ENCODE results near the gene RFFL. TPM values are rescaled to one million over a fixed set of nuclear protein-coding genes. Genes with fewer than 3 reads are reported as not detected.
"Not testable (repeated sequence)": the region's sequence is repeated elsewhere in the genome, so short reads cannot be mapped to it uniquely, and the experiment has no call there.

Gene RFFL
- total RNA-seq, 1 experiment from 2014 or later, result 23.7 TPM

DNA sequence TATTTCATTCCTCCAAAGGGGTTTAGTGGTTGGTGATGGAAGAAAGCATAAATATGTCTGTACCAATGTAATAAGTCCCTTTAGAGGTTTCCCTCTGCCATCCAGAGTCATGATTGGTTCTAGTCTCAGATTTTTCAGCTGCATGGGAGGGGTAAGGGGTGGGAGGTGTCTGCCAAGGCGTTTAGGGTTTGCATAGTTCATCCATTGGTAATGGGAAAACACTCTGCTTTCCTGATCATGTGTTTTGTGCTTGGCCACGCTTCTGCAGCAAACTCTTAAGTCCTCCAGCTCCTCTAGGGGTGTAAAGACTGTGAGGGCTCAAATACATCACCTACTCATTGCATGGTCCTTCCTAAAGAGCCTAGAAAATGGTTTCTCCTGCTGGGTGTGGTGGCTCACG is 53.4 kb downstream of the RFFL start:
- no peak for DNase-seq (ENCODE audit: low read depth)

DNA sequence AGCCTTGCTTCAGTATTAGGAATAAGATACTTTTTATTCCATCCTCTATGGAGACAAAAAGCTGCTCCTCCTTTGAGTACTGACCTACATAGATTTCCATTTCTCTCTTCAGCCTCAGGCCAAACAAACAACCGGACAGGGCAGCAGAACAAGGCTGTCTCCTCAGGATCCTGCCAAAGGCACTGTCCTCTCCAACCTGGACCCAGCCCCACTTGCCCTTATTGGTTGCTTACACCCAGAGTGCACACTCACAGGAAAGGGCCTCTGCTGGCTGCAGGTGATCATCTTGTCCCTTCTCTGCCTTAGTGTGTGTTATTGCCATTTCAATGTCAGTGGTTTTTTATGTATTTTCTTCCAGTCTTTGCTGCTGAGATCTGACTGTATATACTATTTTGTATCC is 56.5 kb downstream of the RFFL start:
- DNase-seq (ENCODE audit: low read depth), result no peak

GRCh38 chr17:35006345-35006744 is 57.2 kb downstream of the RFFL start:
- DNase-seq (ENCODE audit: low read depth), result no peak

GRCh38 chr17:35003778-35004177 is 59.7 kb downstream of the RFFL start:
- no peak for DNase-seq (ENCODE audit: low read depth)

- peak; percentile 36 for DNase-seq (ENCODE audit: low read depth)
Observed at GRCh38 chr17:35002876-35003551, 60.5 kb downstream of the RFFL start.

- no peak for DNase-seq (ENCODE audit: low read depth)
Observed at GRCh38 chr17:35001549-35001948, 62.0 kb downstream of the RFFL start.

- not testable (repeated sequence) for DNase-seq (ENCODE audit: low read depth)
Observed at GRCh38 chr17:35000965-35001364, 62.5 kb downstream of the RFFL start.

DNA sequence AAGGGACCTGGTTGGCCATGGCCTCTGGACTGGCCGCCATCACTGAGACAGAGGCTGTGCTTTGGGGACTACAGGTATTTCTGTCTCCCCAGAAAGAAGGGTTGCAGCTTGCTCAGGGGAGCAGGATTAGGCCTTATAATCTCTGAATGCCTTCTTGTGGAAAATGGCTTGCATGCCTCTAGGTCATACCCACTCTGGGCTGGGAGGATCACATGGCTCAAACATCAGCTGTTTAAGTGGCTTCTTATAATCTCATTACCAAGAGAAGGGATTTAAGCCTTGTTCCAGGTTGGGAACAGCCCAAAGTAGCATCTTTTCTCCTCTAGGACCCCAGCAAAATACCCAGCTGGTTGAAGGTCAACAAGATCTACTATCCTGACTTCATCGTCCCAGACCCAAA is 64.1 kb downstream of the RFFL start:
- no peak for DNase-seq (ENCODE audit: low read depth)

- peak; percentile 73 for DNase-seq (ENCODE audit: low read depth)
Observed at GRCh38 chr17:34998205-34998604, 65.3 kb downstream of the RFFL start.

- DNase-seq (ENCODE audit: low read depth), result no peak
Observed at GRCh38 chr17:34997355-34997862, 66.1 kb downstream of the RFFL start.

- no peak for DNase-seq (ENCODE audit: low read depth)
Observed at GRCh38 chr17:34996422-34997285, 66.9 kb downstream of the RFFL start.

- DNase-seq (ENCODE audit: low read depth), result no peak
Observed at GRCh38 chr17:34993031-34993430, 70.5 kb downstream of the RFFL start.

- DNase-seq (ENCODE audit: low read depth), result no peak
Observed at GRCh38 chr17:34991606-34992005, 71.9 kb downstream of the RFFL start.

GRCh38 chr17:34990921-34991365 is 72.6 kb downstream of the RFFL start:
- DNase-seq (ENCODE audit: low read depth), result no peak

DNA sequence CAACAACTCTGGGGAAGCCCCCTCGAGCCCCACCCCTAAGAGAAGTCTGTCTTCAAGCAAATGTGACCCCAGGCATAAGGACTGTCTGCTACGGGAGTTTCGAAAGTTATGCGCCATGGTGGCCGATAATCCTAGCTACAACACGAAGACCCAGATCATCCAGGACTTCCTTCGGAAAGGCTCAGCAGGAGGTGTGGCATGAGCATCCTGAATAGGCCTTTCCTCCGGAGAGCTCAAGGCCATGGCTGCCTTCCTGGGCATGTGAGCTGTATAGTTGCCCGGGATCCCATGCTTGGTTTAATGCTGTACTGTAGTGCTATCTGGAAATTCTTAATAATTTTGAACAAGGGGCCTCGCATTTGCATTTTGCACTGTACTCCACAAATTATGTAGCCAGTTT is 74.0 kb downstream of the RFFL start:
- DNase-seq (ENCODE audit: low read depth), result no peak

GRCh38 chr17:34988644-34989043 is 74.9 kb downstream of the RFFL start:
- no peak for DNase-seq (ENCODE audit: low read depth)

DNA sequence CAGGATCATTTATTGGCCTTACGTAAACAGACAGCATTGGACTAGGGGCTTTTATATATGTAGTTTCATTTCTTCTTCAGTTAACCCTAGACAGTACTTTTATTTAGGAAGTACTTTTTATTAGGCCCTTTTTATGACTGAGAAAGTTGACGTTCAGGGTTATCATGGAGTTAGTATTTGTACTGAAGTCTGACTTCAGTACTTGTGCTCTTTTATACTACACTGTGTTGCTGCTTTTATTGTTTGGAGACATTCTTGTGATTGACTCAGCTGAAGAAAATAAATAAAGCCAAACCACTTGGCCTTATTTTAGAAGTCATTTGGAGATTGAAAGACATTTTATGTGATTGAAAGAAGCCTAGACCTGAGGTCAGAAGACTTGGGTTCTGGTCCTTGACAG is 76.3 kb downstream of the RFFL start:
- no peak for DNase-seq (ENCODE audit: low read depth)

DNA sequence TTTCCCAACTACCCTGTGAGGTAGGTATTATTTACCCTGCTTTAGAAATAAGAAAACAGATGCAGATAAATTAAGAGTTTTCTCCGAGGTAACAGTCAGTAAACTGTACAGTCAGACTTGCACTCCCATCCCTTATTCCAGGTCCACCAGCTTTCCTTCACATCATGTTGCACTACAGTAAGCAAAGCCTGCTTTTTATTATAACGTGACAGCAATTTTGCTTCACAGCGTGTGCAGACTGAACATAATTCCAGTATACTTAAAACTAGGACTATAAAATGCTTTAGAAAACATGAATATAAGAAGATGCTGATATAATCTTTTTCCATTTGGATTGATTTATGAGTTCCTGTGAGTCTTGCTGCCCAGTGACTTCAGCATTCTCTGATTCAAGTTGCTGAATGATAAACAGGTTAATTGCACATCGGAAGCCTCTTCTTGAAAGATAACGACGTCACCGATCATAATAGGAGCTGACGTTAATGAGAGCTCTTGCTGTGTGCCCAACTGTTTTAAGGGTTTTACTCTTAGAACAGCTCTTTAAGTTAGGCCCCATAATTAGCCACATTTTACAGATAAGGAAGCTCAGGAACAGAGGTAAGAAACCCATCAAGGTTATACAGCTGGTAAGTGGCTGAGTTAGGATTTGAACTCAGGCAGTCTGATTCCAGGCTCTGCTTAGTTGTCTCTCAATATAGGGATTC is 81.8 kb downstream of the RFFL start:
- no peak for DNase-seq (ENCODE audit: low read depth)

DNA sequence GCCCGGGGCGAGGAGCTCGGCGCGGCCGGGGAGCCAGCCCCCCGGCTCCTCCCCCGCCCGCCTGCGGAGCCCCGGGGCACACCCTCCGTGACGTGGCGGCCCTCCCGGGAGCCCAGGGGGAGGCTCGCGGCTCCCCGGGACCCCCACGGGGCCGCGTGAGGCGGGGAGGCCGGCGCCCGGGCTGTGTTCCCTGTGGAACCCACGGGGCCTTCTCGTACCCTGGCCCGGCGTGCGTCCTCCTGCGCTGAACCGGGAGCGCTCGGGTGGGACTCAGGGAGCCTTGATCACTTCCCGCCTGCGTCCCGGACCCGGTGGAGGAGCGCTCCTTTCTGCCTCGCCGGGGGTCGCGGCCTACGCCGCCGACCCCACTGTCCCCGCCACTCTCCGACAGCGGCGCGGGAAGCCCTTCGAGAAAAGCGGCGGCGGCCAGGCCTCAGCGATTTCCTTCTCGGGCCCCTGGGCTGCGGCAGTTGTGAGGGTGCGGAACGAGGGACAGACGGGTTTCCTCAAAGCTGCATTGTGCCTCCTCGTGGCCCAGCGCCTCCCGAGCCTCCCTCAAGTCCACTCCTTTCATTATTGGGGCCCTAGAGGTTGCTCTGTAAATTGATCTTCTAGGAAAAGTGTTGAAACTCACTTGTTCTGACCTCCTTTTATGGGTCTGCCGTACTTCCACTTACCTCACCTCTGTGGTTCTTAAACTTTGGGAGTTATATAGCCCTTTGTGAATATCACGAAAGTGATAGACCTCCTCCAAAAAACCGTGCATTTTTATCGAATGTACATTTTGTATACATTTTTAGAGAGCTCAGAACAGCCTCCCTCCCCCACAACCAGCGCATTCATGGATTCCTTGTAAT is 82.6 kb downstream of the RFFL start:
- DNase-seq (ENCODE audit: low read depth), result peak; percentile 73

- peak; percentile 92 for DNase-seq (ENCODE audit: low read depth)
Observed at GRCh38 chr17:34980353-34980680, 83.2 kb downstream of the RFFL start, which contains the start of gene LIG3. Gene LIG3 (plus strand): TSS chr17:34980512. CDS start chr17:34983006, 2,494 bp downstream.
